ENCODE data around the gene ST3GAL2.

Gene ST3GAL2

DNA sequence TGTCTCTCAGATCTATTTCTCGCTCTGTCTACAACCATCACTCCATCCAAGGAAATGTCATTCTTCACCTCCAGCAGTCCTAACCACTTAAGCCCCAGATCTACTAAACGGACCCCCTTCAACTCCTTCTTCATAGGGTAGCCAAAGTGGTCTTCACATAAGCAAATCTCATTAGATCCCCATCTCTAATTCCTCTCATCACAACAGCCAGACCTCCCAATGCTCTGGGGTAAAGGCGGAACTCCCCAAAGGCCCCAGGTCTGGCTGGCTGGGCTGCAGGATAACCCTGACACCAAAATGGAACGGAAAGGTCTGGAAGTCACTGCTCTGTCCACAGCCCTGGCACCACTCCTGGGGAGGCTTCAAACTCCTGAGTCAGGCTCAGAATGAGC lies 11.1 kb downstream of the ST3GAL2 start:
- Histone ChIP-seq H3K9me3 (ENCODE audit: insufficient read depth, low read length) (no peaks in the 10 kb centered on the region), H2AFZ (ENCODE audit: low read depth, low read length, severe bottlenecking) (no peak overlapping the region), H3K27ac (ENCODE audit: low read depth, low read length) (peak overlapping the region; percentile 57), H3K27me3 (ENCODE audit: low read length) (no peaks in the 10 kb centered on the region), H3K36me3 (ENCODE audit: low read length) (no peaks in the 10 kb centered on the region), H3K9ac (ENCODE audit: low read length) (0 out of 2 replicates have a peak overlapping the region, but pooled peaks have one; percentile 27), H3F3A (ENCODE audit: insufficient read depth) (peaks cover 27% of the 10 kb centered on the region), H3K4me2 (ENCODE audit: low read depth, low read length, poor library complexity, severe bottlenecking) (peak overlapping the region; percentile 29), H4K20me1 (ENCODE audit: low read depth, low read length) (no peaks in the 10 kb centered on the region), H3K9me2 (replicated peaks; ENCODE audit: insufficient read depth, low read length) (no peaks in the 10 kb centered on the region), H3K79me2 (ENCODE audit: insufficient read depth, low read length) (peaks cover 34% of the 10 kb centered on the region), H3K4me3 (ENCODE audit: insufficient read depth, low read length, poor library complexity, severe bottlenecking) (no peak overlapping the region)
- TF ChIP-seq EZH2phosphoT487 (conservative IDR thresholded peaks at IDR 0.05; ENCODE audit: low read length): no peak
- TF ChIP-seq, protein P1, sequence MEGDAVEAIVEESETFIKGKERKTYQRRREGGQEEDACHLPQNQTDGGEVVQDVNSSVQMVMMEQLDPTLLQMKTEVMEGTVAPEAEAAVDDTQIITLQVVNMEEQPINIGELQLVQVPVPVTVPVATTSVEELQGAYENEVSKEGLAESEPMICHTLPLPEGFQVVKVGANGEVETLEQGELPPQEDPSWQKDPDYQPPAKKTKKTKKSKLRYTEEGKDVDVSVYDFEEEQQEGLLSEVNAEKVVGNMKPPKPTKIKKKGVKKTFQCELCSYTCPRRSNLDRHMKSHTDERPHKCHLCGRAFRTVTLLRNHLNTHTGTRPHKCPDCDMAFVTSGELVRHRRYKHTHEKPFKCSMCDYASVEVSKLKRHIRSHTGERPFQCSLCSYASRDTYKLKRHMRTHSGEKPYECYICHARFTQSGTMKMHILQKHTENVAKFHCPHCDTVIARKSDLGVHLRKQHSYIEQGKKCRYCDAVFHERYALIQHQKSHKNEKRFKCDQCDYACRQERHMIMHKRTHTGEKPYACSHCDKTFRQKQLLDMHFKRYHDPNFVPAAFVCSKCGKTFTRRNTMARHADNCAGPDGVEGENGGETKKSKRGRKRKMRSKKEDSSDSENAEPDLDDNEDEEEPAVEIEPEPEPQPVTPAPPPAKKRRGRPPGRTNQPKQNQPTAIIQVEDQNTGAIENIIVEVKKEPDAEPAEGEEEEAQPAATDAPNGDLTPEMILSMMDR (IDR thresholded peaks at IDR 0.05; ENCODE audit: insufficient read depth, low read length, poor library complexity, severe bottlenecking): no peak

DNA sequence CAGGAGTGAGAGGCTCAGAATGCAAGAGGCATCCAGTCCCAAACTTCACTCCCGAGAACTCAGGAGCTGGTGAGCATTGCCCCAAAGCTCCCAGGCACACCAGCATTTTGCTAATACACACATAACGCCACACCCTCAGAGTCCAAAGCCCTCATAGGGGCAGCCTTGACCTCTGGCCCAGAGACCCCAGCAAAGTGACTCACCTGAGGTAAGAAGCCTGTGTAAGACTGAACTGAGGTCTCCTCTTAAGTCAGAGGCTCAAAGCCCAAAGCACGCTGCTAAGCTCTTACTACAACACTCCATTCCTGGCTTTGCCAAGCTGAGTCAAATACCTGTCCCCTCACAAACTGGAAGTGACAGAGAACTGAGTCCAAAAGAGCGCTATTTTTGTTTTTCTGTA lies 16.4 kb downstream of the ST3GAL2 start:
- Histone ChIP-seq H4K20me1 (ENCODE audit: low read depth, low read length) (no peaks in the 10 kb centered on the region), H3K4me2 (ENCODE audit: low read depth, low read length, poor library complexity, severe bottlenecking) (no peak overlapping the region), H2AFZ (ENCODE audit: low read depth, low read length, severe bottlenecking) (no peak overlapping the region), H3F3A (ENCODE audit: insufficient read depth) (0 out of 2 replicates have a peak, but pooled peaks cover 5% of the 10 kb centered on the region), H3K9me3 (ENCODE audit: insufficient read depth, low read length) (no peaks in the 10 kb centered on the region), H3K36me3 (ENCODE audit: low read length) (no peaks in the 10 kb centered on the region), H3K9ac (ENCODE audit: low read length) (no peak overlapping the region), H3K9me2 (replicated peaks; ENCODE audit: insufficient read depth, low read length) (no peaks in the 10 kb centered on the region), H3K4me3 (ENCODE audit: insufficient read depth, low read length, poor library complexity, severe bottlenecking) (no peak overlapping the region), H3K27ac (ENCODE audit: low read depth, low read length) (no peak overlapping the region), H3K27me3 (ENCODE audit: low read length) (no peaks in the 10 kb centered on the region), H3K79me2 (ENCODE audit: insufficient read depth, low read length) (peaks cover 30% of the 10 kb centered on the region)
- no peak for TF ChIP-seq EZH2phosphoT487 (conservative IDR thresholded peaks at IDR 0.05; ENCODE audit: low read length)
- TF ChIP-seq, protein P1 (IDR thresholded peaks at IDR 0.05; ENCODE audit: insufficient read depth, low read length, poor library complexity, severe bottlenecking): no peak

DNA sequence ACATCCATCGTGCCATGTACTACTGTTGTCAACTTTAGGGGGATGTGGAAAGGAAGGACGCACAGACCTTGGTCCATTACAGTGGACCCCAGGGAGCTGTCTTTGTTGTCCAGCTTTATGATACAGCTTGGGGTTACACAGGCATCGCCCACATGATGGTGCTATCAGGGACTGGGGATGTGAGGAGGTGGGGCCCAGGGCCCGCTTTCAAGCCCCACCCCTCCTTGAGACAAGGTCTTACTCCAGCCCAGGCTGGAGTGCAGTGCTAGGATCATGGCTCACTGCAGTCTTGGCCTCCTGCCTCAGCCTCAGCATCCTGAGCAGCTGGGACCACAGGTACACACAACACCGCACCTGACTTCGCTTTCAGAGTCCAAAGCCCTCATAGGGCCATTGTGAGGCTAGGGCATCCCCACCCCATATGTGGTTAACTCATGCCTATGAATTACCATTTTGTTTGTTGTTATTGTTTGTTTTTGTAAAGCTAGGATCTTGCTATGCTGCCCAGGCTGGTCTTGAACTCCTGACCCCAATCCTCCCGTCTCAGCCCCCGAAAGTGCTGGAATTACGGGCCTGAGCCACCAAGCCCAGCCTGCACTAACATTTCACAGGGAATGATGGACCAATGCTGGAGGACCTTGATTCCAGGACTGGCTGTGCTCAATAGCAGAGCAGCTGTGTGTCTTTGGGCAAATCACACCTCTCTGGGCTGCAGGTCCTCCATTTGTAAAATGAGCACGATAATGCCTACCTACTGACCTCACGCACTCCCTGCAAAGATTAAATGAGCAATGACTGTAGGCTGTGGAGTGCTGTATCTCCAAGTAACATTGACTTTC lies 17.2 kb downstream of the ST3GAL2 start:
- Histone ChIP-seq H4K20me1 (ENCODE audit: low read depth, low read length) (no peaks in the 10 kb centered on the region), H3K36me3 (ENCODE audit: low read length) (no peaks in the 10 kb centered on the region), H3K4me3 (ENCODE audit: insufficient read depth, low read length, poor library complexity, severe bottlenecking) (no peak overlapping the region), H3K4me2 (ENCODE audit: low read depth, low read length, poor library complexity, severe bottlenecking) (no peak overlapping the region), H2AFZ (ENCODE audit: low read depth, low read length, severe bottlenecking) (no peak overlapping the region), H3K9me2 (replicated peaks; ENCODE audit: insufficient read depth, low read length) (no peaks in the 10 kb centered on the region), H3K79me2 (ENCODE audit: insufficient read depth, low read length) (peaks cover 23% of the 10 kb centered on the region), H3F3A (ENCODE audit: insufficient read depth) (0 out of 2 replicates have a peak, but pooled peaks cover 8% of the 10 kb centered on the region), H3K9me3 (ENCODE audit: insufficient read depth, low read length) (no peaks in the 10 kb centered on the region), H3K27ac (ENCODE audit: low read depth, low read length) (no peak overlapping the region), H3K27me3 (ENCODE audit: low read length) (no peaks in the 10 kb centered on the region), H3K9ac (ENCODE audit: low read length) (no peak overlapping the region)
- TF ChIP-seq, protein P1 (IDR thresholded peaks at IDR 0.05; ENCODE audit: insufficient read depth, low read length, poor library complexity, severe bottlenecking): no peak
- TF ChIP-seq EZH2phosphoT487 (conservative IDR thresholded peaks at IDR 0.05; ENCODE audit: low read length): no peak
